ENCODE results near the gene IFT27. TPM values are rescaled to one million over a fixed set of nuclear protein-coding genes. Genes with fewer than 3 reads are reported as not detected.

The IFT27 gene
- total RNA-seq, 1 experiment from 2014 or later: 23.2 TPM

DNA sequence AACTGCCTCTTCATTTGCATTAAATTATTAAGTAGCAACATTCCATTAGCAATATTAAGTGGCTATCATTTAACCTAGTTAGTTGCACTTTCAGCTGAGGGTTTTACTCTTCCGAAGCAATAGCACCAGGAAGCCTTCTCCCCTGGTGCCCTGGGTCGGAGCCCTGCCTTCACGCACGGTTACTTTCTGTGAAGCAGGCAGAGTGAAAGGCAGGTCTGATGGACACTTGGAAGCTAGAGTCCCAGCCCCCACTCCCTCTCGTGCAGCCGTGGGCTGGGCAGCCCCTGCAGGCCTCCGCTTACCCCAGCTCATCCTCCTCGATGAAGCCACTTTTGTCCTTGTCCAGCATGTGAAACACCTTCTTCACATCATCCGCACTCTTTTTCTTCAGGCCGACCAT, 38.9 kb upstream of the IFT27 start (continued):
- TF ChIP-seq EZH2phosphoT487 (IDR thresholded peaks at IDR 0.05; ENCODE audit: borderline replicate concordance) (no peak), ZFX (IDR thresholded peaks at IDR 0.05) (no peak), CBX3 (IDR thresholded peaks at IDR 0.05; ENCODE audit: low read depth) (no peak), TCF7L2 (IDR thresholded peaks at IDR 0.05; ENCODE audit: borderline replicate concordance, extremely low read depth, insufficient read depth, insufficient read length) (no peak), ZNF274 (IDR thresholded peaks at IDR 0.05; ENCODE audit: low read depth, low read length) (no peak)

DNA sequence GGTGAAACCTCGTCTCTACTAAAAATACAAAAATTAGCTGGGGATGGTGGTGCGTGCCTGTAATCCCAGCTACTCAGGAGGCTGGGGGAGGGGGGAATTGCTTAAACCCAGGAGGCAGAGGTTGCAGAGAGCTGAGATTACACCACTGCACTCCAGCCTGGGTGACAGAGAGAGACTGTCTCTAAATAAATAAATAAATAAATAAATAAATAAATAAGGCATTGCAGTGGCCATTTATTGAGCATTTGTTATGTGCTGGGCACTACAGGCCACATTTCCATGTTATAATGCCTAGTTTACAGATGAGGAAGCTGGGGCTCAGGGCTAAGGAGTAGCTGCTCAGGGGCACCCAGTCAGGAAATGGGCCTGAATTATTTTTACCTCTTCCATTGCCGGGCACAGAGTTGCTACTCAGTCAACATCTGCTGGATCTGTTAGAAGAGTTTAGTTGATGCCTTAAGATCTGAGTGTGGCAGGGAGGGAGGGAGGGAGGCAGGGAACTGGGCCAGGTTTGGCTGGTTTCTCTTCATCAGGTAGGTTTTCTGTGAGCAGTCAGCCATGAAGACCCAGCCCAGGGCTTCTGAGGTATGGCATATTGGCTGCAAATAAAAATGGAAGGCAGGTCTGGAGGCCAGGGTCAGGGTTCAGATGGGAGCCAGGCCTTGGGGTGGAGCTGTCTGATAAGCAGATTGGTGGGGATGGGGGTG, 35.3 kb upstream of the IFT27 start:
- DNase-seq (ENCODE audit: low read depth, low spot score) (no peak), ATAC-seq (no peak)
- Histone ChIP-seq H3K9me2 (ENCODE audit: insufficient read depth) (no peaks in the 10 kb centered on the region), H3K4me3 (replicated peaks in 1 of 2; ENCODE audit: low read depth in 1 of 2, low read length in 2 of 2) (no peak overlapping the region), H4K20me1 (ENCODE audit: insufficient read depth) (no peaks in the 10 kb centered on the region), H3K9me3 (ENCODE audit: control insufficient read depth in 1 of 2, insufficient read depth in 1 of 2, low read depth in 1 of 2, low read length in 2 of 2) (no peaks in the 10 kb centered on the region), H3K4me2 (ENCODE audit: low read length) (no peak overlapping the region), H3K36me3 (ENCODE audit: control insufficient read depth in 1 of 2, insufficient read depth in 2 of 2, low read length in 2 of 2) (no peaks in the 10 kb centered on the region), H3K4me1 (ENCODE audit: control insufficient read depth in 1 of 2, insufficient read depth in 2 of 2, low read length in 2 of 2) (no peaks in the 10 kb centered on the region), H3K9ac (ENCODE audit: low read length) (no peak overlapping the region), H3K27ac (ENCODE audit: low read depth, low read length) (no peak overlapping the region), H3K27me3 (ENCODE audit: insufficient read depth, low read length) (peaks cover 26% of the 10 kb centered on the region), H2AFZ (ENCODE audit: low read depth, low read length, poor library complexity, severe bottlenecking) (no peak overlapping the region), H3K79me2 (ENCODE audit: insufficient read depth, low read length) (no peaks in the 10 kb centered on the region)
- intact Hi-C loops (cut with micrococcal nuclease): no loop called here
- ChIA-PET RAD21 (ENCODE audit: low non-redundant PET in 1 of 2, low total read pairs in 2 of 2, uncharacterized antibody in 2 of 2, unreplicated experiment in 2 of 2) (no interaction called here), POLR2A (no interaction called here), CTCF (no interaction called here)
- no TSS peak for BruUV-seq (replicated peaks)
- TF ChIP-seq ELF1 (IDR thresholded peaks at IDR 0.05; ENCODE audit: borderline replicate concordance, low read depth) (no peak), ZNF274 (IDR thresholded peaks at IDR 0.05; ENCODE audit: low read depth, low read length) (no peak)

GRCh38 chr22:36809351-36809750, 33.4 kb upstream of the IFT27 start:
- Histone ChIP-seq H3K79me2 (ENCODE audit: insufficient read depth, low read length) (no peaks in the 10 kb centered on the region), H2AFZ (ENCODE audit: low read depth, low read length, poor library complexity, severe bottlenecking) (no peak overlapping the region), H3K4me3 (replicated peaks in 1 of 2; ENCODE audit: low read depth in 1 of 2, low read length in 2 of 2) (no peak overlapping the region), H3K9me3 (ENCODE audit: control insufficient read depth in 1 of 2, insufficient read depth in 1 of 2, low read depth in 1 of 2, low read length in 2 of 2) (no peaks in the 10 kb centered on the region), H3K36me3 (ENCODE audit: control insufficient read depth in 1 of 2, insufficient read depth in 2 of 2, low read length in 2 of 2) (no peaks in the 10 kb centered on the region), H3K27me3 (ENCODE audit: insufficient read depth, low read length) (peaks cover 23% of the 10 kb centered on the region; the same call in 1 of the 2 replicates), H3K9ac (ENCODE audit: low read length) (no peak overlapping the region), H4K20me1 (ENCODE audit: insufficient read depth) (no peaks in the 10 kb centered on the region), H3K4me1 (ENCODE audit: control insufficient read depth in 1 of 2, insufficient read depth in 2 of 2, low read length in 2 of 2) (no peaks in the 10 kb centered on the region), H3K4me2 (ENCODE audit: low read length) (no peak overlapping the region), H3K27ac (ENCODE audit: low read depth, low read length) (no peak overlapping the region), H3K9me2 (ENCODE audit: insufficient read depth) (no peaks in the 10 kb centered on the region)
- no peak for ATAC-seq
- CTCF ChIA-PET: no interaction called here
- RAD21 ChIA-PET (ENCODE audit: low non-redundant PET in 1 of 2, low total read pairs in 2 of 2, uncharacterized antibody in 2 of 2, unreplicated experiment in 2 of 2): no interaction called here
- POLR2A ChIA-PET: no interaction called here
- no TSS peak for BruUV-seq (replicated peaks)
- intact Hi-C loops (cut with micrococcal nuclease): no loop called here
- no peak for DNase-seq (ENCODE audit: low read depth, low spot score)
- TF ChIP-seq ZNF274 (IDR thresholded peaks at IDR 0.05; ENCODE audit: low read depth, low read length): no peak
- no peak for TF ChIP-seq POLR2A (IDR thresholded peaks at IDR 0.05; ENCODE audit: borderline replicate concordance, extremely low read depth, insufficient read depth, insufficient read length)
- no peak for TF ChIP-seq CEBPB (IDR thresholded peaks at IDR 0.05; ENCODE audit: low read depth)
- TF ChIP-seq YY1 (IDR thresholded peaks at IDR 0.05; ENCODE audit: extremely low read depth, insufficient replicate concordance, low read depth, low read length): no peak
- TF ChIP-seq, protein P1, sequence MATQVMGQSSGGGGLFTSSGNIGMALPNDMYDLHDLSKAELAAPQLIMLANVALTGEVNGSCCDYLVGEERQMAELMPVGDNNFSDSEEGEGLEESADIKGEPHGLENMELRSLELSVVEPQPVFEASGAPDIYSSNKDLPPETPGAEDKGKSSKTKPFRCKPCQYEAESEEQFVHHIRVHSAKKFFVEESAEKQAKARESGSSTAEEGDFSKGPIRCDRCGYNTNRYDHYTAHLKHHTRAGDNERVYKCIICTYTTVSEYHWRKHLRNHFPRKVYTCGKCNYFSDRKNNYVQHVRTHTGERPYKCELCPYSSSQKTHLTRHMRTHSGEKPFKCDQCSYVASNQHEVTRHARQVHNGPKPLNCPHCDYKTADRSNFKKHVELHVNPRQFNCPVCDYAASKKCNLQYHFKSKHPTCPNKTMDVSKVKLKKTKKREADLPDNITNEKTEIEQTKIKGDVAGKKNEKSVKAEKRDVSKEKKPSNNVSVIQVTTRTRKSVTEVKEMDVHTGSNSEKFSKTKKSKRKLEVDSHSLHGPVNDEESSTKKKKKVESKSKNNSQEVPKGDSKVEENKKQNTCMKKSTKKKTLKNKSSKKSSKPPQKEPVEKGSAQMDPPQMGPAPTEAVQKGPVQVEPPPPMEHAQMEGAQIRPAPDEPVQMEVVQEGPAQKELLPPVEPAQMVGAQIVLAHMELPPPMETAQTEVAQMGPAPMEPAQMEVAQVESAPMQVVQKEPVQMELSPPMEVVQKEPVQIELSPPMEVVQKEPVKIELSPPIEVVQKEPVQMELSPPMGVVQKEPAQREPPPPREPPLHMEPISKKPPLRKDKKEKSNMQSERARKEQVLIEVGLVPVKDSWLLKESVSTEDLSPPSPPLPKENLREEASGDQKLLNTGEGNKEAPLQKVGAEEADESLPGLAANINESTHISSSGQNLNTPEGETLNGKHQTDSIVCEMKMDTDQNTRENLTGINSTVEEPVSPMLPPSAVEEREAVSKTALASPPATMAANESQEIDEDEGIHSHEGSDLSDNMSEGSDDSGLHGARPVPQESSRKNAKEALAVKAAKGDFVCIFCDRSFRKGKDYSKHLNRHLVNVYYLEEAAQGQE (IDR thresholded peaks at IDR 0.05; ENCODE audit: low read depth): no peak
- TF ChIP-seq FOSL1 (IDR thresholded peaks at IDR 0.05; ENCODE audit: low read depth): no peak
- TF ChIP-seq SIN3A (IDR thresholded peaks at IDR 0.05; ENCODE audit: low read depth): no peak
- no peak for TF ChIP-seq ELF1 (IDR thresholded peaks at IDR 0.05; ENCODE audit: borderline replicate concordance, low read depth)
- TF ChIP-seq, protein P2, sequence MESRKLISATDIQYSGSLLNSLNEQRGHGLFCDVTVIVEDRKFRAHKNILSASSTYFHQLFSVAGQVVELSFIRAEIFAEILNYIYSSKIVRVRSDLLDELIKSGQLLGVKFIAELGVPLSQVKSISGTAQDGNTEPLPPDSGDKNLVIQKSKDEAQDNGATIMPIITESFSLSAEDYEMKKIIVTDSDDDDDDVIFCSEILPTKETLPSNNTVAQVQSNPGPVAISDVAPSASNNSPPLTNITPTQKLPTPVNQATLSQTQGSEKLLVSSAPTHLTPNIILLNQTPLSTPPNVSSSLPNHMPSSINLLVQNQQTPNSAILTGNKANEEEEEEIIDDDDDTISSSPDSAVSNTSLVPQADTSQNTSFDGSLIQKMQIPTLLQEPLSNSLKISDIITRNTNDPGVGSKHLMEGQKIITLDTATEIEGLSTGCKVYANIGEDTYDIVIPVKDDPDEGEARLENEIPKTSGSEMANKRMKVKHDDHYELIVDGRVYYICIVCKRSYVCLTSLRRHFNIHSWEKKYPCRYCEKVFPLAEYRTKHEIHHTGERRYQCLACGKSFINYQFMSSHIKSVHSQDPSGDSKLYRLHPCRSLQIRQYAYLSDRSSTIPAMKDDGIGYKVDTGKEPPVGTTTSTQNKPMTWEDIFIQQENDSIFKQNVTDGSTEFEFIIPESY (IDR thresholded peaks at IDR 0.05; ENCODE audit: extremely low read depth, insufficient replicate concordance, low read length): no peak

All from HCT116 (cell line).